ENCODE results near the gene MSS51. TPM values are rescaled to one million over a fixed set of nuclear protein-coding genes. Genes with fewer than 3 reads are reported as not detected.

The MSS51 gene
- total and polyA plus RNA-seq, 4 donors, result 0.08 to 1.6 (median 0.94) TPM

GRCh38 chr10:73471226-73471625 is 37.9 kb upstream of the MSS51 start:
- H3K27me3 ChIP-seq (ENCODE audit: control insufficient read depth in 4 of 4, insufficient read depth in 4 of 4, low read length in 3 of 4), result no peaks in the 10 kb centered on the region
- TF ChIP-seq REST (IDR thresholded peaks at IDR 0.05) (no peak), SP1 (IDR thresholded peaks at IDR 0.05) (no peak), NR2F2 (IDR thresholded peaks at IDR 0.05) (no peak), HNF4G (IDR thresholded peaks at IDR 0.05) (no peak), GABPA (IDR thresholded peaks at IDR 0.05 in 1 of 2, conservative IDR thresholded peaks at IDR 0.05 in 1 of 2) (no peak), YY1 (IDR thresholded peaks at IDR 0.05) (no peak), HNF4A (conservative IDR thresholded peaks at IDR 0.05) (no peak), ATF3 (IDR thresholded peaks at IDR 0.05) (no peak), RXRA (IDR thresholded peaks at IDR 0.05) (no peak), TAF1 (conservative IDR thresholded peaks at IDR 0.05) (no peak), JUND (IDR thresholded peaks at IDR 0.05) (no peak)
- TF ChIP-seq, protein P1, sequence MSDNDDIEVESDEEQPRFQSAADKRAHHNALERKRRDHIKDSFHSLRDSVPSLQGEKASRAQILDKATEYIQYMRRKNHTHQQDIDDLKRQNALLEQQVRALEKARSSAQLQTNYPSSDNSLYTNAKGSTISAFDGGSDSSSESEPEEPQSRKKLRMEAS (IDR thresholded peaks at IDR 0.05), result no peak
- TF ChIP-seq, protein P2, sequence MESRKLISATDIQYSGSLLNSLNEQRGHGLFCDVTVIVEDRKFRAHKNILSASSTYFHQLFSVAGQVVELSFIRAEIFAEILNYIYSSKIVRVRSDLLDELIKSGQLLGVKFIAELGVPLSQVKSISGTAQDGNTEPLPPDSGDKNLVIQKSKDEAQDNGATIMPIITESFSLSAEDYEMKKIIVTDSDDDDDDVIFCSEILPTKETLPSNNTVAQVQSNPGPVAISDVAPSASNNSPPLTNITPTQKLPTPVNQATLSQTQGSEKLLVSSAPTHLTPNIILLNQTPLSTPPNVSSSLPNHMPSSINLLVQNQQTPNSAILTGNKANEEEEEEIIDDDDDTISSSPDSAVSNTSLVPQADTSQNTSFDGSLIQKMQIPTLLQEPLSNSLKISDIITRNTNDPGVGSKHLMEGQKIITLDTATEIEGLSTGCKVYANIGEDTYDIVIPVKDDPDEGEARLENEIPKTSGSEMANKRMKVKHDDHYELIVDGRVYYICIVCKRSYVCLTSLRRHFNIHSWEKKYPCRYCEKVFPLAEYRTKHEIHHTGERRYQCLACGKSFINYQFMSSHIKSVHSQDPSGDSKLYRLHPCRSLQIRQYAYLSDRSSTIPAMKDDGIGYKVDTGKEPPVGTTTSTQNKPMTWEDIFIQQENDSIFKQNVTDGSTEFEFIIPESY (IDR thresholded peaks at IDR 0.05), result no peak
- TF ChIP-seq, protein P3, sequence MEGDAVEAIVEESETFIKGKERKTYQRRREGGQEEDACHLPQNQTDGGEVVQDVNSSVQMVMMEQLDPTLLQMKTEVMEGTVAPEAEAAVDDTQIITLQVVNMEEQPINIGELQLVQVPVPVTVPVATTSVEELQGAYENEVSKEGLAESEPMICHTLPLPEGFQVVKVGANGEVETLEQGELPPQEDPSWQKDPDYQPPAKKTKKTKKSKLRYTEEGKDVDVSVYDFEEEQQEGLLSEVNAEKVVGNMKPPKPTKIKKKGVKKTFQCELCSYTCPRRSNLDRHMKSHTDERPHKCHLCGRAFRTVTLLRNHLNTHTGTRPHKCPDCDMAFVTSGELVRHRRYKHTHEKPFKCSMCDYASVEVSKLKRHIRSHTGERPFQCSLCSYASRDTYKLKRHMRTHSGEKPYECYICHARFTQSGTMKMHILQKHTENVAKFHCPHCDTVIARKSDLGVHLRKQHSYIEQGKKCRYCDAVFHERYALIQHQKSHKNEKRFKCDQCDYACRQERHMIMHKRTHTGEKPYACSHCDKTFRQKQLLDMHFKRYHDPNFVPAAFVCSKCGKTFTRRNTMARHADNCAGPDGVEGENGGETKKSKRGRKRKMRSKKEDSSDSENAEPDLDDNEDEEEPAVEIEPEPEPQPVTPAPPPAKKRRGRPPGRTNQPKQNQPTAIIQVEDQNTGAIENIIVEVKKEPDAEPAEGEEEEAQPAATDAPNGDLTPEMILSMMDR (IDR thresholded peaks at IDR 0.05; ENCODE audit: low read depth, low read length, missing input control), result no peak
- DNase-seq (ENCODE audit: low spot score), result no peak
- H3K4me1 ChIP-seq (ENCODE audit: control insufficient read depth in 4 of 4, insufficient read depth in 4 of 4, low read length in 3 of 4), result peaks cover 0 to 2% (median 0%) of the 10 kb centered on the region in 4 donors
- no peak overlapping the region for H3K4me3 ChIP-seq (ENCODE audit: low read depth in 1 of 3, low read length in 3 of 3)
- H3K9ac ChIP-seq (ENCODE audit: low read depth in 1 of 2, low read length in 2 of 2), result no peak overlapping the region
- H3K9me3 ChIP-seq (ENCODE audit: control insufficient read depth in 4 of 4, low read length in 3 of 4), result no peaks in the 10 kb centered on the region
- no peak overlapping the region for H3K27ac ChIP-seq (ENCODE audit: low read depth in 1 of 2, low read length in 2 of 2)
- 88% methylated on average over 3 of the region's 3 CpGs for WGBS
- peaks cover 4 to 34% (median 30%) of the 10 kb centered on the region in 4 donors for H3K36me3 ChIP-seq (ENCODE audit: control insufficient read depth in 4 of 4, insufficient read depth in 3 of 4, low read depth in 1 of 4, low read length in 3 of 4)

GRCh38 chr10:73469579-73469978 is 36.2 kb upstream of the MSS51 start:
- Histone ChIP-seq H3K9me3 (ENCODE audit: control insufficient read depth in 4 of 4, low read length in 3 of 4) (no peaks in the 10 kb centered on the region), H3K4me1 (ENCODE audit: control insufficient read depth in 4 of 4, insufficient read depth in 4 of 4, low read length in 3 of 4) (peaks cover 0 to 2% (median 0%) of the 10 kb centered on the region in 4 donors), H3K36me3 (ENCODE audit: control insufficient read depth in 4 of 4, insufficient read depth in 3 of 4, low read depth in 1 of 4, low read length in 3 of 4) (peaks cover 3 to 33% (median 22%) of the 10 kb centered on the region in 4 donors), H3K27ac (ENCODE audit: low read depth in 1 of 2, low read length in 2 of 2) (no peak overlapping the region), H3K4me3 (ENCODE audit: low read depth in 1 of 3, low read length in 3 of 3) (no peak overlapping the region), H3K27me3 (ENCODE audit: control insufficient read depth in 4 of 4, insufficient read depth in 4 of 4, low read length in 3 of 4) (no peaks in the 10 kb centered on the region), H3K9ac (ENCODE audit: low read depth in 1 of 2, low read length in 2 of 2) (no peak overlapping the region)
- no peak for DNase-seq (ENCODE audit: low spot score)
- no peak for TF ChIP-seq REST (IDR thresholded peaks at IDR 0.05)
- no peak for TF ChIP-seq HNF4A (conservative IDR thresholded peaks at IDR 0.05)
- TF ChIP-seq FOXA2 (IDR thresholded peaks at IDR 0.05), result no peak
- TF ChIP-seq RXRA (IDR thresholded peaks at IDR 0.05), result no peak
- no peak for TF ChIP-seq HNF4G (IDR thresholded peaks at IDR 0.05)
- TF ChIP-seq FOXA1 (IDR thresholded peaks at IDR 0.05), result no peak
- TF ChIP-seq, protein P3 (IDR thresholded peaks at IDR 0.05; ENCODE audit: low read depth, low read length, missing input control), result no peak
- TF ChIP-seq SP1 (IDR thresholded peaks at IDR 0.05), result no peak
- TF ChIP-seq EGR1 (IDR thresholded peaks at IDR 0.05; ENCODE audit: low read depth in 2 of 2), result no peak
- no peak for TF ChIP-seq ATF3 (IDR thresholded peaks at IDR 0.05)
- TF ChIP-seq YY1 (IDR thresholded peaks at IDR 0.05), result no peak
- no peak for TF ChIP-seq GABPA (IDR thresholded peaks at IDR 0.05 in 1 of 2, conservative IDR thresholded peaks at IDR 0.05 in 1 of 2)
- TF ChIP-seq JUND (IDR thresholded peaks at IDR 0.05), result no peak

Data from liver (tissue), 9 donors.